PC-3 (cell line): ENCODE measurements around the gene TNNT1.

Experiments used
- EZH2 ChIP-seq: fragments of 300-600 bp; sonication (generic); IDR thresholded peaks from one replicate; pipeline ENCODE4 v1.6.1; 2017; ENCODE audit warnings: antibody characterized with exemption, mild to moderate bottlenecking, low read length; ENCODE audit not compliant: unreplicated experiment
- TF ChIP-seq, protein P1 (sequence below): fragments of 300-600 bp; sonication (generic); conservative IDR thresholded peaks from 2 replicates; pipeline ENCODE4 v1.5.1; 2017; ENCODE audit warnings: antibody characterized with exemption, low read depth, mild to moderate bottlenecking, low read length

DNA sequence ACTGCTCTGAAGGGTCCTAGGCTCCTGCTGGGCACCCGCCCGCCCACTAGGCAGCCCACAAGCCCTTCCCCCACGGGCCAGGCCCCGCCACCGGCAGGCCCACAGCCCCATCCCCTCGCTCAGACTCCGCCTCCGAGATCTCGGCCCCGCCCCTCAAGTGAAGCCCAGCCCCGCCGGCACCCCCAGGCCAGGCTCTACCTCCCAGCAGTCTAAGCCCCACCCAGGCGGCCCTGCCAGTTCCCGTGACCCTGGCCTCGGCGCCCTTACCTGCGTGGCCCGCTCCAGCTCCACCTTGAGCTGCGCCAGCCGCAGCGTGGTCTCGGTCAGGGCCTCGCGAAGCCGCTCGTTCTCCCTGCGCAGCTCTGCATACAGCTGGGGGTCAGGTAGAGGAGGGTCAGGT, 57.1 kb downstream of the TNNT1 start:
- no peak for TF ChIP-seq EZH2
- TF ChIP-seq, protein P1, sequence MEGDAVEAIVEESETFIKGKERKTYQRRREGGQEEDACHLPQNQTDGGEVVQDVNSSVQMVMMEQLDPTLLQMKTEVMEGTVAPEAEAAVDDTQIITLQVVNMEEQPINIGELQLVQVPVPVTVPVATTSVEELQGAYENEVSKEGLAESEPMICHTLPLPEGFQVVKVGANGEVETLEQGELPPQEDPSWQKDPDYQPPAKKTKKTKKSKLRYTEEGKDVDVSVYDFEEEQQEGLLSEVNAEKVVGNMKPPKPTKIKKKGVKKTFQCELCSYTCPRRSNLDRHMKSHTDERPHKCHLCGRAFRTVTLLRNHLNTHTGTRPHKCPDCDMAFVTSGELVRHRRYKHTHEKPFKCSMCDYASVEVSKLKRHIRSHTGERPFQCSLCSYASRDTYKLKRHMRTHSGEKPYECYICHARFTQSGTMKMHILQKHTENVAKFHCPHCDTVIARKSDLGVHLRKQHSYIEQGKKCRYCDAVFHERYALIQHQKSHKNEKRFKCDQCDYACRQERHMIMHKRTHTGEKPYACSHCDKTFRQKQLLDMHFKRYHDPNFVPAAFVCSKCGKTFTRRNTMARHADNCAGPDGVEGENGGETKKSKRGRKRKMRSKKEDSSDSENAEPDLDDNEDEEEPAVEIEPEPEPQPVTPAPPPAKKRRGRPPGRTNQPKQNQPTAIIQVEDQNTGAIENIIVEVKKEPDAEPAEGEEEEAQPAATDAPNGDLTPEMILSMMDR = no peak
